ENCODE measurements around the gene C3orf18. TPM values are rescaled to one million over a fixed set of nuclear protein-coding genes. Genes with fewer than 3 reads are reported as not detected.

The C3orf18 gene
- total and polyA plus RNA-seq, 11 donors: 25.4 to 56.8 (median 35.8) TPM

GRCh38 chr3:50509715-50510114 lies 57.8 kb downstream of the C3orf18 start:
- ATAC-seq (no peak), DNase-seq (no peak)
- Histone ChIP-seq H3K9me3 (no peaks in the 10 kb centered on the region), H3K4me3 (no peak overlapping the region), H3K27ac (no peak overlapping the region), H3K27me3 (no peaks in the 10 kb centered on the region), H3K36me3 (no peaks in the 10 kb centered on the region), H3K4me1 (no peaks in the 10 kb centered on the region)
- WGBS, 4 donors: 65 to 76% (median 68%) methylated on average over 4 to 5 of the region's 5 CpGs
- TF ChIP-seq POLR2A (IDR thresholded peaks at IDR 0.05): no peak
- TF ChIP-seq, protein P1, sequence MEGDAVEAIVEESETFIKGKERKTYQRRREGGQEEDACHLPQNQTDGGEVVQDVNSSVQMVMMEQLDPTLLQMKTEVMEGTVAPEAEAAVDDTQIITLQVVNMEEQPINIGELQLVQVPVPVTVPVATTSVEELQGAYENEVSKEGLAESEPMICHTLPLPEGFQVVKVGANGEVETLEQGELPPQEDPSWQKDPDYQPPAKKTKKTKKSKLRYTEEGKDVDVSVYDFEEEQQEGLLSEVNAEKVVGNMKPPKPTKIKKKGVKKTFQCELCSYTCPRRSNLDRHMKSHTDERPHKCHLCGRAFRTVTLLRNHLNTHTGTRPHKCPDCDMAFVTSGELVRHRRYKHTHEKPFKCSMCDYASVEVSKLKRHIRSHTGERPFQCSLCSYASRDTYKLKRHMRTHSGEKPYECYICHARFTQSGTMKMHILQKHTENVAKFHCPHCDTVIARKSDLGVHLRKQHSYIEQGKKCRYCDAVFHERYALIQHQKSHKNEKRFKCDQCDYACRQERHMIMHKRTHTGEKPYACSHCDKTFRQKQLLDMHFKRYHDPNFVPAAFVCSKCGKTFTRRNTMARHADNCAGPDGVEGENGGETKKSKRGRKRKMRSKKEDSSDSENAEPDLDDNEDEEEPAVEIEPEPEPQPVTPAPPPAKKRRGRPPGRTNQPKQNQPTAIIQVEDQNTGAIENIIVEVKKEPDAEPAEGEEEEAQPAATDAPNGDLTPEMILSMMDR (IDR thresholded peaks at IDR 0.05): no peak
- intact Hi-C loops (cut with DNase I): no loop called here

DNA sequence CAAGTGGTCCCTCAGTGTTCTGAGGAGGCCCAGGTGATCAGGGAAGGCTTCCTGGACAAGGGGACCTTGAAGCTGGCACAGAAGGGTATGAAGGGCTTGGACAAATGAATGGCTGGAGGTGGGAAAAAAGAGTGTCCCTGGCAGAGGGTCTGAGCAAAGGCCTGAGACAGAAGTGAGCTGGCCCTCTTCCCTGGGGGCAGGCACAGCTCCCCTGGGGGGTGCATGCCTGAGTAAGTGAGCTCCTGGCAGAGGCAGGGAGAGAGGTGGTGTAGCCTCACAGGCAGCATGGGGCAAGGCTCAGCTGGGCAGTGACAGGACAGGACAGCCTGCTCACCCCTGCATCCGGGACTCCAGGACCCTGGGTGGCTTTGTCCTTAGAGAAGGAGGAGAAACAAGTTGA lies 58.7 kb downstream of the C3orf18 start:
- no peak for ATAC-seq
- Histone ChIP-seq H3K4me3 (no peak overlapping the region), H3K27me3 (peaks cover 0 to 4% (median 0%) of the 10 kb centered on the region in 9 donors), H3K36me3 (no peaks in the 10 kb centered on the region), H3K4me1 (peaks cover 0 to 5% (median 0%) of the 10 kb centered on the region in 12 donors), H3K27ac (no peak overlapping the region), H3K9me3 (no peaks in the 10 kb centered on the region)
- WGBS, 4 donors: 69 to 88% (median 84%) methylated on average over 1 of the region's 1 CpG
- TF ChIP-seq POLR2A (IDR thresholded peaks at IDR 0.05): no peak
- TF ChIP-seq, protein P1 (IDR thresholded peaks at IDR 0.05): no peak
- intact Hi-C loops (cut with DNase I): no loop called here
- DNase-seq: no peak

Other genes with a start within 250 kb of the C3orf18 start
- gene HYAL2, start 245.0 kb downstream of the C3orf18 start, total RNA-seq: 100 to 1,000 TPM in 2 of 9 donors, 10 to 100 TPM in 7; 24.0 to 234 (median 48.5) TPM
- 100 to 1,000 TPM in 1 of 2 donors, 10 to 100 TPM in 1; 52.2 to 119 TPM for gene HYAL2, start 245.0 kb downstream of the C3orf18 start, polyA plus RNA-seq
- 10 to 100 TPM; 24.5 to 34.9 (median 29.0) TPM for gene TUSC2, start 239.5 kb downstream of the C3orf18 start, total RNA-seq
- 10 to 100 TPM; 27.6 to 68.1 TPM for gene TUSC2, start 239.5 kb downstream of the C3orf18 start, polyA plus RNA-seq
- gene RASSF1, start 226.9 kb downstream of the C3orf18 start, total RNA-seq: 10 to 100 TPM in 7 of 9 donors, 1 to 10 TPM in 2; 7.9 to 25.5 (median 11.4) TPM
- gene RASSF1, start 226.9 kb downstream of the C3orf18 start, polyA plus RNA-seq: 10 to 100 TPM; 14.2 to 58.6 TPM
- 1 to 10 TPM in 2 of 9 donors, under 1 TPM in 2, not detected in 5; 0.49 to 1.4 (median 1.0) TPM for gene ZMYND10, start 222.0 kb downstream of the C3orf18 start, total RNA-seq
- gene ZMYND10, start 222.0 kb downstream of the C3orf18 start, polyA plus RNA-seq: under 1 TPM; 0.15 to 0.29 TPM
- gene NPRL2, start 217.0 kb downstream of the C3orf18 start, total RNA-seq: 10 to 100 TPM; 12.0 to 18.4 (median 15.3) TPM
- gene NPRL2, start 217.0 kb downstream of the C3orf18 start, polyA plus RNA-seq: 10 to 100 TPM; 14.4 to 19.0 TPM
- 10 to 100 TPM in 2 of 9 donors, 1 to 10 TPM in 7; 4.9 to 16.5 (median 7.8) TPM for gene CYB561D2, start 216.9 kb downstream of the C3orf18 start, total RNA-seq
- gene CYB561D2, start 216.9 kb downstream of the C3orf18 start, polyA plus RNA-seq: 10 to 100 TPM in 1 of 2 donors, 1 to 10 TPM in 1; 6.7 to 18.6 TPM
- 10 to 100 TPM; 20.5 to 56.4 (median 28.9) TPM for gene TMEM115, start 208.2 kb downstream of the C3orf18 start, total RNA-seq
- gene TMEM115, start 208.2 kb downstream of the C3orf18 start, polyA plus RNA-seq: 10 to 100 TPM; 21.6 to 57.3 TPM
- 1 to 10 TPM in 8 of 9 donors, under 1 TPM in 1; 0.95 to 3.6 (median 2.7) TPM for gene CACNA2D2, start 64.1 kb downstream of the C3orf18 start, total RNA-seq
- gene CACNA2D2, start 64.1 kb downstream of the C3orf18 start, polyA plus RNA-seq: 1 to 10 TPM in 1 of 2 donors, under 1 TPM in 1; 0.49 to 1.5 TPM
- gene HEMK1, start 1.8 kb upstream of the C3orf18 start, total RNA-seq: 10 to 100 TPM in 7 of 9 donors, 1 to 10 TPM in 2; 7.8 to 19.7 (median 13.8) TPM
- 10 to 100 TPM; 10.9 to 16.7 TPM for gene HEMK1, start 1.8 kb upstream of the C3orf18 start, polyA plus RNA-seq
- gene CISH, start 44.0 kb upstream of the C3orf18 start, total RNA-seq: 10 to 100 TPM; 10.1 to 57.0 (median 20.3) TPM
- 10 to 100 TPM in 1 of 2 donors, 1 to 10 TPM in 1; 6.9 to 30.1 TPM for gene CISH, start 44.0 kb upstream of the C3orf18 start, polyA plus RNA-seq
- gene MAPKAPK3, start 49.4 kb upstream of the C3orf18 start, total RNA-seq: 100 to 1,000 TPM; 239 to 398 (median 316) TPM
- gene MAPKAPK3, start 49.4 kb upstream of the C3orf18 start, polyA plus RNA-seq: 100 to 1,000 TPM; 226 to 247 TPM
- gene DOCK3, start 107.2 kb upstream of the C3orf18 start, total RNA-seq: 1 to 10 TPM; 2.9 to 6.7 (median 4.8) TPM
- 1 to 10 TPM; 2.0 to 2.1 TPM for gene DOCK3, start 107.2 kb upstream of the C3orf18 start, polyA plus RNA-seq

Data from heart left ventricle (tissue), 16 donors.